Mesenchymal stem cell (in vitro differentiated cells and primary cell): ENCODE measurements around the gene CTRB2.
A peak's percentile ranks its signal among the peaks of the same experiment; 100 is the strongest.

ENCODE experiments used
- DNase-seq: peaks from one replicate; pipeline ENCODE4 v3.0.0-alpha.2; 2013
- H2AFZ ChIP-seq: one replicate; pipeline ENCODE4 v1.6.1; 2013; ENCODE audit warnings: low read depth, mild to moderate bottlenecking, control low read depth, inconsistent platforms, low read length, moderate library complexity
- H2AK5ac ChIP-seq: 2 replicates; pipeline ENCODE4 v1.6.1; 2013; ENCODE audit warnings: low read length, moderate library complexity, mild to moderate bottlenecking, inconsistent platforms; ENCODE audit not compliant: severe bottlenecking
- H2BK120ac ChIP-seq: one replicate; pipeline ENCODE4 v1.6.1; 2013; ENCODE audit warnings: low read depth, mild to moderate bottlenecking, inconsistent platforms, low read length, moderate library complexity
- H2BK12ac ChIP-seq, 2 experiments: one replicate each; pipeline ENCODE4 v1.6.1; 2013; ENCODE audit warnings: inconsistent platforms in 2 of 2, low read length in 2 of 2, mild to moderate bottlenecking in 2 of 2, moderate library complexity in 2 of 2, control low read depth in 1 of 2
- H2BK15ac ChIP-seq: one replicate; pipeline ENCODE4 v1.6.1; 2013; ENCODE audit warnings: mild to moderate bottlenecking, low read depth, inconsistent platforms; ENCODE audit not compliant: poor library complexity, severe bottlenecking
- H2BK5ac ChIP-seq: 2 replicates; pipeline ENCODE4 v1.6.1; 2013; ENCODE audit warnings: low read depth, mild to moderate bottlenecking, low read length, control low read depth, inconsistent platforms; ENCODE audit not compliant: poor library complexity, severe bottlenecking
- H3K14ac ChIP-seq, 2 experiments: one replicate each; pipeline ENCODE4 v1.6.1; 2013; ENCODE audit warnings: inconsistent platforms in 2 of 2, low read length in 2 of 2, control low read depth in 1 of 2, mild to moderate bottlenecking in 1 of 2, moderate library complexity in 1 of 2
- H3K18ac ChIP-seq, 2 experiments: one replicate each; pipeline ENCODE4 v1.6.1; 2013; ENCODE audit warnings: inconsistent platforms in 2 of 2, low read length in 2 of 2, control low read depth in 1 of 2, low read depth in 1 of 2, mild to moderate bottlenecking in 1 of 2
- H3K23ac ChIP-seq, 2 experiments: one replicate each; pipeline ENCODE4 v1.6.1; 2013; ENCODE audit warnings: inconsistent platforms in 2 of 2, low read length in 2 of 2, mild to moderate bottlenecking in 2 of 2, moderate library complexity in 2 of 2, control low read depth in 1 of 2
- H3K27ac ChIP-seq: 2 replicates; pipeline ENCODE4 v1.5.1; 2013; ENCODE audit warnings: mild to moderate bottlenecking, moderate library complexity, low read length, control low read depth, inconsistent platforms; ENCODE audit not compliant: poor library complexity, severe bottlenecking
- H3K27me3 ChIP-seq, 2 experiments: 2 replicates each; pipeline versions ENCODE4 v1.6.1 to v1.7.0; 2013; ENCODE audit warnings: low read length in 2 of 2, mild to moderate bottlenecking in 2 of 2, moderate library complexity in 2 of 2, control low read depth in 1 of 2, inconsistent platforms in 1 of 2; ENCODE audit not compliant: control insufficient read depth in 1 of 2, insufficient read depth in 1 of 2
- H3K36me3 ChIP-seq, 2 experiments: 2 replicates each; pipeline versions ENCODE4 v1.6.1 to v1.7.0; 2013; ENCODE audit warnings: low read length in 2 of 2, control low read depth in 1 of 2, inconsistent platforms in 1 of 2, low read depth in 1 of 2, mild to moderate bottlenecking in 1 of 2; ENCODE audit not compliant: insufficient read depth in 2 of 2, control insufficient read depth in 1 of 2
- H3K4ac ChIP-seq, 2 experiments: one replicate each; pipeline ENCODE4 v1.6.1; 2013; ENCODE audit warnings: inconsistent platforms in 2 of 2, low read length in 2 of 2, mild to moderate bottlenecking in 2 of 2, moderate library complexity in 2 of 2, control low read depth in 1 of 2, low read depth in 1 of 2
- H3K4me1 ChIP-seq: 2 replicates; pipeline ENCODE4 v1.6.1; 2013; ENCODE audit warnings: low read depth, low read length, control low read depth; ENCODE audit not compliant: control insufficient read depth, insufficient read depth
- H3K4me2 ChIP-seq: 2 replicates; pipeline ENCODE4 v1.6.1; 2013; ENCODE audit warnings: low read length, mild to moderate bottlenecking, inconsistent platforms; ENCODE audit not compliant: poor library complexity, severe bottlenecking
- H3K4me3 ChIP-seq, 2 experiments: 2 replicates each; pipeline versions ENCODE4 v1.5.1 to v1.7.0; 2013; ENCODE audit warnings: low read length in 2 of 2, mild to moderate bottlenecking in 2 of 2, control low read depth in 1 of 2, low read depth in 1 of 2; ENCODE audit not compliant: insufficient read depth in 1 of 2
- H3K79me1 ChIP-seq: replicated peaks from 2 replicates; pipeline ENCODE4 v1.6.1; 2013; ENCODE audit warnings: mild to moderate bottlenecking, control low read depth, low read length, inconsistent platforms; ENCODE audit not compliant: poor library complexity, severe bottlenecking
- H3K9ac ChIP-seq: 2 replicates; pipeline ENCODE4 v1.7.0; 2013; ENCODE audit warnings: mild to moderate bottlenecking, low read length, moderate library complexity
- H3K9me3 ChIP-seq: 2 replicates; pipeline ENCODE4 v1.7.0; 2013; ENCODE audit warnings: mild to moderate bottlenecking, low read length; ENCODE audit not compliant: control insufficient read depth
- H4K8ac ChIP-seq: one replicate; pipeline ENCODE4 v1.6.1; 2013; ENCODE audit warnings: inconsistent platforms, mild to moderate bottlenecking, low read length, moderate library complexity
- H4K91ac ChIP-seq: one replicate; pipeline ENCODE4 v1.6.1; 2013; ENCODE audit warnings: mild to moderate bottlenecking, low read length, inconsistent platforms
- WGBS: methylation state at CpG from one replicate; pipeline ENCODE4 v1.1.7; 2013; ENCODE audit warnings: mixed read lengths; 5-methylcytosine and 5-hydroxymethylcytosine counted together

CTRB2 gene

DNA sequence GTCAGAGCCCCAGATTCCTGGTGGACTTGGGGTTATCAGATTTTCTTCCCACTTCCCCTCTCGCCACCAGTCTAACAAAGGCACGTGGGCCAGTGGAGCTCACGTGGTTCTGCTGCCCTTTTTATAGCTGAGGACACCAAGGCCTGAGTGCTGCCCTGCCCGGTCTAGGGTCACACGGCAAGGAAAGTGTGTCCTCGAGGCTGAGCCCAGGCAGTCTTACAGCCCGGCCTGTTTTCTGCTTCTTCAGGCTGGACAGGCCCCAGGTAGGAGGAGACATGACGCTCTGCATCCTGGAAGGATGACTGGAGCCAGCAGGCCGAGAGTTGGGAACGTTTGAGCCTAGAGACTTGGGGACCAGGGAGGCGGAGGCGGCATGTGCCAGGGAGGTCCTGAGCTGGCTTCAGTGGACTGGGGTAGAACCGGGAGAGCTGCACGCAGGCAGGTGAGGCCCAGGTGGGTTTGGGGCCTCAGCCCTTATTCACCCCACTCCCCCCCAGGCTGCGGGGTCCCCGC, 15.4 kb upstream of the CTRB2 start:
- no peak overlapping the region for H4K8ac ChIP-seq
- peaks cover 4 to 10% of the 10 kb centered on the region in 2 experiments for H3K36me3 ChIP-seq
- peaks cover 0 to 8% of the 10 kb centered on the region in 2 experiments for H3K27me3 ChIP-seq
- H3K9me3 ChIP-seq, result no peaks in the 10 kb centered on the region
- no peak overlapping the region for H2BK5ac ChIP-seq
- H3K27ac ChIP-seq, result no peak overlapping the region
- no peak for DNase-seq
- H3K4me3 ChIP-seq, result no peak overlapping the region
- no peak overlapping the region for H2AFZ ChIP-seq
- no peak overlapping the region for H3K4me2 ChIP-seq
- no peak overlapping the region for H3K18ac ChIP-seq
- H3K23ac ChIP-seq, result no peak overlapping the region
- peak overlapping the region in 1 of 2 experiments; percentile 26 for H2BK12ac ChIP-seq
- H3K4me1 ChIP-seq, result peaks cover 17% of the 10 kb centered on the region
- H3K4ac ChIP-seq, result no peak overlapping the region
- peaks cover 2% of the 10 kb centered on the region for H3K79me1 ChIP-seq
- H2AK5ac ChIP-seq, result no peak overlapping the region
- H2BK15ac ChIP-seq, result no peak overlapping the region
- no peak overlapping the region for H3K9ac ChIP-seq
- no peak overlapping the region for H4K91ac ChIP-seq
- H3K14ac ChIP-seq, result no peak overlapping the region
- no peak overlapping the region for H2BK120ac ChIP-seq
- WGBS, result 85% methylated on average over 12 of the region's 16 CpGs

GRCh38 chr16:75219838-75220237, 12.9 kb upstream of the CTRB2 start:
- Histone ChIP-seq H3K27me3 (peaks cover 0 to 7% of the 10 kb centered on the region in 2 experiments), H4K91ac (no peak overlapping the region), H2BK15ac (no peak overlapping the region), H2BK120ac (no peak overlapping the region), H2AFZ (no peak overlapping the region), H3K4ac (no peak overlapping the region), H4K8ac (no peak overlapping the region), H2BK5ac (no peak overlapping the region), H3K27ac (no peak overlapping the region), H3K9me3 (no peaks in the 10 kb centered on the region), H2BK12ac (no peak overlapping the region), H3K14ac (no peak overlapping the region), H3K4me1 (peaks cover 5% of the 10 kb centered on the region), H3K4me2 (no peak overlapping the region), H3K4me3 (peak overlapping the region in 1 of 2 experiments; percentile 68), H3K18ac (no peak overlapping the region), H3K23ac (no peak overlapping the region), H3K79me1 (no peaks in the 10 kb centered on the region), H3K36me3 (no peaks in the 10 kb centered on the region), H3K9ac (peak overlapping the region; percentile 62), H2AK5ac (no peak overlapping the region)
- no peak for DNase-seq
- 85% methylated on average over 5 of the region's 5 CpGs for WGBS

- no peak overlapping the region for H2AK5ac ChIP-seq
- H3K23ac ChIP-seq, result no peak overlapping the region
- no peak overlapping the region for H3K4ac ChIP-seq
- no peaks in the 10 kb centered on the region for H3K9me3 ChIP-seq
- no peak overlapping the region for H2BK15ac ChIP-seq
- H3K79me1 ChIP-seq, result no peaks in the 10 kb centered on the region
- H4K8ac ChIP-seq, result no peak overlapping the region
- no peak overlapping the region for H3K18ac ChIP-seq
- H2AFZ ChIP-seq, result no peak overlapping the region
- H3K4me1 ChIP-seq, result peaks cover 3% of the 10 kb centered on the region
- H4K91ac ChIP-seq, result no peak overlapping the region
- H3K36me3 ChIP-seq, result no peaks in the 10 kb centered on the region
- H3K9ac ChIP-seq, result no peak overlapping the region
- H2BK12ac ChIP-seq, result no peak overlapping the region
- WGBS, result 94% methylated on average over 4 of the region's 4 CpGs
- H2BK120ac ChIP-seq, result no peak overlapping the region
- H3K4me3 ChIP-seq, result no peak overlapping the region
- H3K27me3 ChIP-seq, result no peaks in the 10 kb centered on the region
- H3K4me2 ChIP-seq, result no peak overlapping the region
- no peak for DNase-seq
- H3K27ac ChIP-seq, result no peak overlapping the region
- H2BK5ac ChIP-seq, result no peak overlapping the region
- no peak overlapping the region for H3K14ac ChIP-seq
Measured at GRCh38 chr16:75219088-75219487, 12.1 kb upstream of the CTRB2 start.

GRCh38 chr16:75218256-75219076, 11.5 kb upstream of the CTRB2 start, which contains the start of gene CTRB1:
TSS of gene CTRB1 (plus strand) at chr16:75218988. CDS start at chr16:75219008, 20 bp downstream.
- WGBS, result 82% methylated on average over 19 of the region's 19 CpGs
- no peak for DNase-seq
- H3K4me3 ChIP-seq, result peak within 1 kb of the TSS in 1 of 2 experiments; percentile 68
- H2BK12ac ChIP-seq, result no peak within 1 kb of the TSS
- no peaks in the 10 kb centered on the region for H3K79me1 ChIP-seq
- H3K27ac ChIP-seq, result no peak within 1 kb of the TSS
- H3K4me2 ChIP-seq, result no peak within 1 kb of the TSS
- no peak within 1 kb of the TSS for H3K4ac ChIP-seq
- H2BK15ac ChIP-seq, result no peak within 1 kb of the TSS
- H3K27me3 ChIP-seq, result no peaks in the 10 kb centered on the region
- H2AK5ac ChIP-seq, result no peak within 1 kb of the TSS
- H3K36me3 ChIP-seq, result no peaks in the 10 kb centered on the region
- no peak within 1 kb of the TSS for H3K23ac ChIP-seq
- H4K91ac ChIP-seq, result no peak within 1 kb of the TSS
- no peaks in the 10 kb centered on the region for H3K9me3 ChIP-seq
- H3K14ac ChIP-seq, result no peak within 1 kb of the TSS
- no peak within 1 kb of the TSS for H4K8ac ChIP-seq
- no peak within 1 kb of the TSS for H2BK120ac ChIP-seq
- peak within 1 kb of the TSS; percentile 62 for H3K9ac ChIP-seq
- H3K18ac ChIP-seq, result no peak within 1 kb of the TSS
- H2AFZ ChIP-seq, result no peak within 1 kb of the TSS
- H2BK5ac ChIP-seq, result no peak within 1 kb of the TSS
- H3K4me1 ChIP-seq, result peaks cover 3% of the 10 kb centered on the region
